ENCODE data around the gene CELF5. TPM values are rescaled to one million over a fixed set of nuclear protein-coding genes. Genes with fewer than 3 reads are reported as not detected.

CELF5 gene
- polyA plus RNA-seq, 1 donor from 2014 or later: not detected

DNA sequence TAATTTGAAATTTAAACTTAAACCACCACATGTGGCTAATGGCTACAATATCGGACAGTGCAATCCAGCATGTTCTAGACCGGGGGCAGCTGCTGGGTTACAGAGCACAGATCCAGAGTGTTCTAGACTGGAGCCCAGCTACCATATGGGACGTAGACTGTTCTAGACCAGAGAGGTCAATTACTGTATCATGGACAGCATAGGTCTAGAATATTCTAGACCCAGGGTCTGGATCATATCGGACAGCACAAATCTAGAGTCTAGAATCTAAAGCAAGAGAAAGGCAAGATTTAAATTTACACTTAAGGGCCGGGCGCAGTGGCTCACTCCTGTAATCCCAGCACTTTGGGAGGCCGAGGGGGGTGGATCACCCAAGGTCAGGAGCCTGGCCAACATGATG lies 37.9 kb downstream of the CELF5 start:
- Mint-ChIP-seq H3K4me3 (no peak overlapping the region), H3K27ac (no peak overlapping the region), H3K36me3 (no peaks in the 10 kb centered on the region), H3K4me1 (no peaks in the 10 kb centered on the region), H3K27me3 (peaks cover 6% of the 10 kb centered on the region), H3K9me3 (peaks cover 0 to 2% (median 0%) of the 10 kb centered on the region in 3 donors)

- Mint-ChIP-seq H3K27me3 (peaks cover 12% of the 10 kb centered on the region), H3K4me1 (peaks cover 0 to 1% (median 0%) of the 10 kb centered on the region in 3 donors)
Observed at GRCh38 chr19:3263866-3264265, 39.4 kb downstream of the CELF5 start.

GRCh38 chr19:3265432-3265831 lies 41.0 kb downstream of the CELF5 start:
- H3K27ac Mint-ChIP-seq: no peak overlapping the region
- no peak overlapping the region for H3K4me3 Mint-ChIP-seq
- H3K27me3 Mint-ChIP-seq: peaks cover 17% of the 10 kb centered on the region
- peaks cover 0 to 2% (median 0%) of the 10 kb centered on the region in 3 donors for H3K9me3 Mint-ChIP-seq
- peaks cover 0 to 1% (median 0%) of the 10 kb centered on the region in 3 donors for H3K4me1 Mint-ChIP-seq
- no peaks in the 10 kb centered on the region for H3K36me3 Mint-ChIP-seq

More at GRCh38 chr19:3263866-3264265, 39.4 kb downstream of the CELF5 start:
- Mint-ChIP-seq H3K9me3 (peaks cover 0 to 2% (median 0%) of the 10 kb centered on the region in 3 donors), H3K27ac (no peak overlapping the region), H3K36me3 (no peaks in the 10 kb centered on the region), H3K4me3 (no peak overlapping the region)

- Mint-ChIP-seq H3K27me3 (peaks cover 17% of the 10 kb centered on the region), H3K4me1 (peaks cover 0 to 1% (median 0%) of the 10 kb centered on the region in 3 donors), H3K36me3 (no peaks in the 10 kb centered on the region), H3K27ac (no peak overlapping the region), H3K9me3 (peaks cover 0 to 2% (median 0%) of the 10 kb centered on the region in 3 donors), H3K4me3 (no peak overlapping the region)
Observed at GRCh38 chr19:3266092-3266693, 41.7 kb downstream of the CELF5 start.

DNA sequence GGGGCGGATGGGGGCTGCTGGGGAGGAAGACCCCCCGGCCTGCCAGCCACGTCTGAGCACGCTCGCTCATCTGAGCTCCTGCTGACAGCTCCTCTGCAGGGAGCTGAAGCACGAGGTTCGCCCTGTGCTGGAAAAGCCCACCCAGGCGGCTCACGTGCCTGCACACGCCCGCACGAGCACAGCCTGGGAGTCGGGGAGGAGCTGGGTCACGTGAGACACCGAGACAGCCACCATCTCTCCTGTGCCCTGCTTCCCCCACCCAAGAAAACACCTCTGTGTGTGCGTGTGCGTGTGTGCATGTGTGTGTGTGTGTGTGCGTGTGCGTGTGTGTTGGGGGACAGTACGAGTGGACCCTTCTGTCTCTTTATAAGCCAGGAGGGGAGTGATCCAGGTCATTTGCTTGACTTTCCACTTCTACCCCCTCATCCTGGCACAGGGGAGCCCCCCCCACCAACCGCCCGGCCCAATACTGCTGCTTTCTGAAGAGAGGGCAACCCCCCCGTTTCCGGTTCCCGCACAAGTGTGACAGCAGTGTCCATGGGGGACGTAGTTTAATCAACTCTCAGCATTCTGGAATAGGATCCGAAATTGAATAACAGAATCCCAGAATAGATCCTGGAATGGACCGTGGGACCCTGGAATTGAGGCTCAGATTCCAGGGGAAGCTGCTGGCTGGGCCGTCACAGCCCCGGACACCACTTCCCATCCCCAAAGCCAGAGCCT lies 42.5 kb downstream of the CELF5 start:
- Mint-ChIP-seq H3K27me3 (peaks cover 22% of the 10 kb centered on the region), H3K36me3 (no peaks in the 10 kb centered on the region), H3K9me3 (peaks cover 0 to 2% (median 0%) of the 10 kb centered on the region in 3 donors), H3K27ac (no peak overlapping the region), H3K4me3 (no peak overlapping the region), H3K4me1 (peaks cover 0 to 1% (median 0%) of the 10 kb centered on the region in 3 donors)

GRCh38 chr19:3268326-3268725 lies 43.9 kb downstream of the CELF5 start:
- Mint-ChIP-seq H3K4me1 (peaks cover 0 to 1% (median 0%) of the 10 kb centered on the region in 3 donors), H3K4me3 (no peak overlapping the region), H3K9me3 (peaks cover 0 to 6% (median 0%) of the 10 kb centered on the region in 3 donors), H3K36me3 (no peaks in the 10 kb centered on the region), H3K27me3 (peaks cover 27% of the 10 kb centered on the region), H3K27ac (no peak overlapping the region)

DNA sequence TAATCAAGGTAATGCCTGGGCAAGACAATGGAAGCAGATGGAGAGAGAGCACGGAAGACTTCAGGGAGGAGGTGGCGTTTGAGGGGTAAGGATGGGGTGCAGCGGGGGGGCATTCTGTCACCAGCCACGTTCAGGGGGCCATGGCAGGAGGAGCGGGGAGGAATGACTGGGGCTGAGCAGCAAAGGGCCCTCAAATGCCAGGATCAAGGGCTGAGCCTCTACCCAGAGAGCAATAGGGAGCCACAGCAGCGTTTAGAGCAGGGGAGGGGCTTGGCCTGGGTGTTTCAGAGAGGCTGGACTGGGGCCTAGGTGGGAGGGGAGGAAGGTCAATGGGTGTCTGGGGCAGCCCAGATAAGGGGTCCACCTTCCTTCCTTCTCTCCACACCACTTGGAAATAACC lies 44.3 kb downstream of the CELF5 start:
- Mint-ChIP-seq H3K27me3 (peaks cover 28% of the 10 kb centered on the region), H3K4me3 (no peak overlapping the region), H3K4me1 (peaks cover 0 to 3% (median 0%) of the 10 kb centered on the region in 3 donors)

DNA sequence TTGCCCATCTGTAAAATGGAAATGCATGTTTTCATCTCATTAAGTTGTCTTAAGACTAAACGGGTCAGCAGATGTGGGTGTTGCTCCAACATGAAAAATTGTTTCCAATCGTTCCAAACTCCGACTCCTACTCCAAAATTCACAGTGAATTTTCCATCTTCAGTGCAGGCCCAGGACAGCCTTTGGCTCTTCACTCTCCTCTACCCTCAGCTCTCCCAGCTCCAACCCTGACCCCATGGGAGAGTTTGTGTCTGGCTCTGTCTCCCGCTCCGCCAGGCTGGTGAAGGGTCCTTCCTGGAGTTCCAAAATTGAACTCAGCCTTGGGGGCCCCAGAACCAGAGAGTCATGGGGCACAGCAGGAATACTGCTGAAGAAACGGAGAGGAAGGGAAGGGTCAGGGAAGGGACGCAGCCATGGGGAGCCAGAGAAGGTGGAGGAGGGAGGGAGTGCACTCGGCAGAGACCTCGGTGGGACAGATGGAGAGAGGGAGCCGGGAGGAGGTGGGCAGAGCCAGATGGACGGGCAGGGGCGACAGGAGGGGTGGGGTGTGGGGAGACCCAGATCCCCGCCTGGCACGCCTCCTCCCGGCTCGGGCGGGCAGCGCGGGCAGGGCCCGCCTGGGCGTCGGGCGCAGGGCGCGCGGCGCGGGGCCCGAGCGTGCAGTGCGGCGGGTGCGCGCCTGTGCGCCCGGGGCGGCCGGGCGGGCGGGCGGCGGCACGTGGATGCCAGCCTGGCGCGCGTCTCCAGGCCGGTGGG lies 45.6 kb downstream of the CELF5 start:
- H3K9me3 Mint-ChIP-seq: peaks cover 0 to 8% (median 0%) of the 10 kb centered on the region in 3 donors
- H3K4me1 Mint-ChIP-seq: peaks cover 0 to 6% (median 2%) of the 10 kb centered on the region in 3 donors
- no peak overlapping the region for H3K4me3 Mint-ChIP-seq
- H3K36me3 Mint-ChIP-seq: no peaks in the 10 kb centered on the region
- no peak overlapping the region for H3K27ac Mint-ChIP-seq
- H3K27me3 Mint-ChIP-seq: peaks cover 32% of the 10 kb centered on the region

More for the DNA sequence above, 44.3 kb downstream of the CELF5 start:
- no peak overlapping the region for H3K27ac Mint-ChIP-seq
- H3K36me3 Mint-ChIP-seq: no peaks in the 10 kb centered on the region
- peaks cover 0 to 8% (median 0%) of the 10 kb centered on the region in 3 donors for H3K9me3 Mint-ChIP-seq

- Mint-ChIP-seq H3K36me3 (no peaks in the 10 kb centered on the region), H3K4me3 (no peak overlapping the region), H3K27ac (no peak overlapping the region), H3K4me1 (peaks cover 0 to 6% (median 4%) of the 10 kb centered on the region in 3 donors), H3K27me3 (peaks cover 35% of the 10 kb centered on the region), H3K9me3 (peaks cover 0 to 8% (median 0%) of the 10 kb centered on the region in 3 donors)
Observed at GRCh38 chr19:3270902-3271301, 46.4 kb downstream of the CELF5 start.

DNA sequence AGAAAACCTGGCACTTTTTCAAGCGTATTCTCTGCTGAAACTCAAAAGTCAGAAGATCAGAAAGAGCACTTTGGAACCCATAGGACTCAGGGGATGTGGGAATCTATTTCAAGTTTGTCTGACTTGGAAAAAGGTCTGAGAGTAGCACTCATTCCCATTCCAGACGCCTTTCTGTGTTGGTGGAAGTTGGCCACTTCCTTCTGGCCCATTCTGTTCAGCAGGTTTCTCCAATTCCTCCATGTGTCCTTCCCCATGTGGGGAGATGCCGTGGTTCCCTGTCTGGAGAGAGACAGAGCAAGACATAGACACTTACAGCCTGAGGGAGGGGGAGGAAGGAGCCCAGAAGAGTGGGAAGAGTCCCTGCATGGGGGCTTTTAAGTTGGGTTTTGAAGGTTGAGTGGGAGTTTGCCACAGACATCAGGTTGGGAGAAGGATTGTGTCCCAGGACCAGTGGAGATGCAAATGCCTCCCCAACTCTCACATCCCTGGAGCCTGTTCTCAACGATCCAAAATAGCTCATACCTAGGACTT lies 48.0 kb downstream of the CELF5 start:
- no peak overlapping the region for H3K4me3 Mint-ChIP-seq
- H3K27me3 Mint-ChIP-seq: peaks cover 35% of the 10 kb centered on the region
- no peak overlapping the region for H3K27ac Mint-ChIP-seq
- H3K9me3 Mint-ChIP-seq: peaks cover 0 to 5% (median 0%) of the 10 kb centered on the region in 3 donors
- H3K36me3 Mint-ChIP-seq: no peaks in the 10 kb centered on the region
- H3K4me1 Mint-ChIP-seq: peaks cover 0 to 6% (median 4%) of the 10 kb centered on the region in 3 donors

DNA sequence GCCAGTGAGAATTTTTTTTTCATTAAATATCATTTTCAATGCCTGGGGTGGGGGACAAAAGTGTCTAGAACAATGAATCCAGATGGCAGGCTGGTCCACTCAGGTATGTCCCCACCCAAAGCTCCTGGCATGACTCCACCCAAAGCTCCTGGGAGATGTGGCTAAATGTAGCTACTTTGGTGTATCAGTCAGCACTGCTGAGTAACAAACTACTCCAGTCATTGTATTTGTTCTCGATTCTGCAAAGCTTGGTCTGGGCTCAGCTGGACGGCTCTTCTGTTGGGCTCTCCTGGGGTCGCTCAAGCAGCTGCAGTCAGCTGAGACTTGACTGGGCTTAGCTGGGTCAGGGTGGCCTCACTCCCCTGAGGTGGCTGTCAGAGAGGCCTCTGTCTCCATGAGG lies 48.5 kb downstream of the CELF5 start:
- Mint-ChIP-seq H3K27ac (no peak overlapping the region), H3K9me3 (peaks cover 0 to 5% (median 0%) of the 10 kb centered on the region in 3 donors), H3K4me1 (peaks cover 0 to 6% (median 4%) of the 10 kb centered on the region in 3 donors), H3K27me3 (peaks cover 37% of the 10 kb centered on the region), H3K4me3 (no peak overlapping the region), H3K36me3 (no peaks in the 10 kb centered on the region)

GRCh38 chr19:3274245-3274941 lies 49.9 kb downstream of the CELF5 start:
- Mint-ChIP-seq H3K27me3 (peaks cover 35% of the 10 kb centered on the region), H3K36me3 (no peaks in the 10 kb centered on the region), H3K27ac (no peak overlapping the region)

DNA sequence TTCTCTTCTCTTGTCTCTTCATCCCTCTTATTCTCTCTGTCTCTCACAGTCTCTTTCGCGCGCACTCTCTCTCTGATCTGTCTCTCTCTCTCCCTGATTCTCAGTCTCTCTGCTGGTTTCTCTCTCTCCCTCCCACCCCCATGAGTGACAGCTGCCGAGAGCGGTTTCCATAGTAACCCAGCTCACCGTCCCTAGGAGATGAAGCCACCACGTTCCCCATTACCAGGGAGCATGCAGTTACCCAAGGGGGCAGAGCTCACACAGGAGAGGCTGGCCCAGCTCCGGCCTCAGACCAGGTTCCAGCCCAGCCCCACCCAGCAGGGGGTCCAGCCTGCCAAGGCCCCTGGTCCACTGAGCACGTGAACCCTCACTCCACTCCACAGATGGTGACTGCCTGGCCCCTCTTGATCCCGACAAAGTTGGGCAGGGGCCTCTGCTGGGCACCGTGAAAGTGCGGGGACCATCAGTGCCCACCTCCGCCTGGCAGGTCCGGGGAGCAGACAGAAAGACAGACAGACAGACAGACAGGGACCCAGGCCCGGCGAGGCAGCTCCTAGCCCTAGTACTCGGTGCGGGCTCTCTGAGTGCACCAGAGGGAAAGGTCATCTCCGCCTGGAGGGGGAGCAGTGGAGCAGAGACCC lies 50.6 kb downstream of the CELF5 start:
- Mint-ChIP-seq H3K36me3 (no peaks in the 10 kb centered on the region), H3K27ac (no peak overlapping the region), H3K9me3 (peaks cover 0 to 5% (median 0%) of the 10 kb centered on the region in 3 donors), H3K4me3 (peak overlapping the region in 3 of 4 donors; percentile 73 to 87 (median 81)), H3K4me1 (peaks cover 0 to 5% (median 4%) of the 10 kb centered on the region in 3 donors), H3K27me3 (peaks cover 30% of the 10 kb centered on the region)

More at GRCh38 chr19:3274245-3274941, 49.9 kb downstream of the CELF5 start:
- H3K4me1 Mint-ChIP-seq: peaks cover 0 to 5% (median 4%) of the 10 kb centered on the region in 3 donors
- peak overlapping the region in 2 of 4 donors; percentile 23 to 87 for H3K4me3 Mint-ChIP-seq
- peaks cover 0 to 5% (median 0%) of the 10 kb centered on the region in 3 donors for H3K9me3 Mint-ChIP-seq
